Measurements from ENCODE around the gene ZNF57.
"Not testable (repeated sequence)": the region's sequence is repeated elsewhere in the genome, so short reads cannot be mapped to it uniquely, and the experiment has no call there.

Gene ZNF57

DNA sequence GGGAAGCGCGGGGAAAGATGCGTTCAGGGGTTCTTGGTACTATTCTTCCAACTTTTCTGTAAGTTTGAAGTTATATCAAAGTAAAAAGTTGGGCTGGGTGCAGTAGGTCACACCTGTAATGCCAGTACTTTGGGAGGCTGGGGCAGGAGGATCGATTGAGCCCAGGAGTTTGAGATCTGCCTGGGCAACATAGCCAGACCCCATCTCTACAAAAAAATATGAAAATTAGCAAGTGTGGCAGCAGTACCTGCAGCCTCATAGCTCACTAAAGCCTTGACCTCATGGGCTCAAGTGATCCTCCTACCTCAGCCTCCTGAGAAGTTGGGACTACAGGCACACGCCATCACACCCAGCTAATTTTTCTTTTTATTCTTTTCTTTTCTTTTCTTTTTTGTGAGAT is 56.4 kb downstream of the ZNF57 start:
- Mint-ChIP-seq H3K9me3 (no peaks in the 10 kb centered on the region), H3K27ac (no peak overlapping the region), H3K4me1 (ENCODE audit: low read depth) (peaks cover 3% of the 10 kb centered on the region), H3K27me3 (ENCODE audit: low read depth) (no peaks in the 10 kb centered on the region), H3K36me3 (ENCODE audit: low read depth) (no peaks in the 10 kb centered on the region), H3K4me3 (no peak overlapping the region)

DNA sequence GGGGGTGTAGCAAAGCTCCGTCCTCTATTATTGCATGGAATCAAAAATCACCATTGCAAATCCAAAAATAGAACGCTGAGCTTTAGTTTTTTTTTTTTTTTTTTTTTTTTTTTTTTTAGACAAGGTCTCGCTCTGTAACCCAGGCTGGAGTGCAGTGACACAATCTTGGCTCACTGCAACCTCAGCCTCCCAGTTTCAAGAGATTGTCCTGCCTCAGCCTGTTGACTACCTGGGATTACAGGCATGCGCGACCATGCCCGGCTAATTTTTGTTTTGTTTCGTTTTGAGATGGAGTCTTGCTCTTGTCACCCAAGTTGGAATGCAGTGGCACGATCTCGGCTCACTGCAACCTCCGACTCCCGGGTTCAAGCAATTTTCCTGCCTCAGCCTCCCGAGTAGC is 59.4 kb downstream of the ZNF57 start:
- no peaks in the 10 kb centered on the region for H3K36me3 Mint-ChIP-seq (ENCODE audit: low read depth)
- H3K27me3 Mint-ChIP-seq (ENCODE audit: low read depth), result no peaks in the 10 kb centered on the region
- H3K4me3 Mint-ChIP-seq, result no peak overlapping the region
- no peaks in the 10 kb centered on the region for H3K9me3 Mint-ChIP-seq
- H3K4me1 Mint-ChIP-seq (ENCODE audit: low read depth), result peaks cover 5% of the 10 kb centered on the region
- H3K27ac Mint-ChIP-seq, result no peak overlapping the region

DNA sequence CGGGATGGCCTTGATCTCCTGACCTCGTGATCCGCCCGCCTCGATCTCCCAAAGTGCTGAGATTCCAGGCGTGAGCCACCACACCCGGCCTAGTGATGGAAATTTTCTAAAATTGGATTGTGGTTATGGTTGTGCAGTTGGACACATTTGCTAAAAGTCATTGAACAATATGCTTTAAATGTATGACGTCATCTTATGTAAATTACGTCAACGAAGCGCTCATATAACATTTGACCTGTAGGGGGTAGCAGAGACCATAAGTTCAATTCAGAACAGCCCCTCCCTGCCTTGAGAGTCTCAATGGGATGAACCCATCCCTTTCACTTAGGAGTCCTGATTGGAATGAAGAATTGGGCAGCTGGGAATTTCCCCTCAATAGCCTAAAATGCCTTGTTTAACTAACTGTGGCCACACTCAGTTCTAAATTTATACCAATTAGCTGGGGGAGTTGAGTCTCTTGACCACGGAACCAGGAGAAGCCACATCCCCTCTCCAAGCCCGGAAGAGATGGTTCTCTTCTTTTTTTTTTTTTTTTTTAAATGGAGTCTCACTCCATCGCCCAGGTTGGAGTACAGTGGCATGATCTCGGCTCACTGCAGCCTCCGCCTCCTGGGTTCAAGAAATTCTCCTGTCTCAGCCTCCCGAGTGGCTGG is 61.4 kb downstream of the ZNF57 start:
- Mint-ChIP-seq H3K4me3 (no peak overlapping the region), H3K36me3 (ENCODE audit: low read depth) (no peaks in the 10 kb centered on the region), H3K9me3 (no peaks in the 10 kb centered on the region), H3K27me3 (ENCODE audit: low read depth) (no peaks in the 10 kb centered on the region), H3K27ac (no peak overlapping the region), H3K4me1 (ENCODE audit: low read depth) (peaks cover 5% of the 10 kb centered on the region)

DNA sequence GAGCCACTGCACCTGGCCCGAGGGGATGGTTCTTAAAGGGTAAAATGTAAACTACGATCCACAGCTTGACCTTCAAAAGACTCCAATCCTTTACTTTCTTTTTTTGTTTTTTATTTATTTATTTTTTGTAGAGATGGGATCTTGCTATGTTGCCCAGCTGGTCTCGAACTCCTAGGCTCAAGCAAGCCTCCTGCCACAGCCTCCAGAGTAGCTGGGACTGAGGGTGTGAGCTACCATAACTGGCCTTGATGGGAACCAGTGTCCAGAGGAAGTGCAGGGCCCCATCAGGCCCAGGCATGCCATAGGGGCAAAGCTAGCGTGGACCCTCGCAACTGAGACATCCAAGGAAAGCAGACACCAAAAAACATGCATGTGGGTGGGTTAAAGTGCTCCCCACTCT is 62.4 kb downstream of the ZNF57 start:
- H3K4me3 Mint-ChIP-seq, result no peak overlapping the region
- H3K27ac Mint-ChIP-seq, result no peak overlapping the region
- H3K27me3 Mint-ChIP-seq (ENCODE audit: low read depth), result no peaks in the 10 kb centered on the region
- H3K4me1 Mint-ChIP-seq (ENCODE audit: low read depth), result peaks cover 5% of the 10 kb centered on the region
- no peaks in the 10 kb centered on the region for H3K36me3 Mint-ChIP-seq (ENCODE audit: low read depth)
- H3K9me3 Mint-ChIP-seq, result no peaks in the 10 kb centered on the region

DNA sequence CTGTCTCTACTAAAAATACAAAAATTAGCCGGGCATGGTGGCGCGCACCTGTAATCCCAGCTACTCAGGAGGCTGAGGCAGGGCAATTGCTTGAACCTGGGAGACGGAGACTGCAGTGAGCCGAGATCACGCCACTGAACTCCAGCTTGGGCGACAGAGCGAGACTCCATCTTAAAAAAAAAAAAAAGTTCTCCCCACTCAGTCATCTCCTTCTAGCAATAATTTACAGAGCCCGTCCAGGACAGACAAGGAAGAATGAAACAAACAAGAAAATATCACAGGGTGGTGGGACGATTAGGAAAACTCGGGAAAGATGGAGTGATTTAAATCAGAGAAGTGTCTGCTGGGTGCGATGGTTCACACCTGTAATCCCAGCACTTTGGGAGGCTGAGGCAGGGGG is 62.9 kb downstream of the ZNF57 start:
- H3K4me1 Mint-ChIP-seq (ENCODE audit: low read depth); H3K4me3 Mint-ChIP-seq; H3K27ac Mint-ChIP-seq; H3K9me3 Mint-ChIP-seq; H3K36me3 Mint-ChIP-seq (ENCODE audit: low read depth); H3K27me3 Mint-ChIP-seq (ENCODE audit: low read depth): not testable (repeated sequence)

DNA sequence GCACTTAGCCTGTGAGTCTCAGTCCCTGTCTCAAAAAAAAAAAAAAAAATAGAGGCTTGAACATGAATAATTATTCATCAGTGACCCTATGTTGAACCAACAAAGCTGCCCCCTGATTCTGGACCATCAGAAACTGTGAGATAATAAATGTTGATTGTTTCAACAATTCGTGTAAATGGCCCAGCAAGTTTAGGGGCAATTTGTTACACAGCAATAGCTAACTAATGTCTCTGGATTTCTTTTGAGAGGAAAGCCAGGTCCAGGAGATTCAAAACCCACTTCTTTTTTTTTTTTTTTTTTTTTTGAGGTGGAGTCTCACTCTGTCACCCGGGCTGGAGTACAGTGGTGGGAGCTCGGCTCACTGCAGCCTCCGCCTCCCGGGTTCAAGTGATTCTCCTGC is 64.1 kb downstream of the ZNF57 start:
- H3K4me3 Mint-ChIP-seq, result no peak overlapping the region
- peaks cover 5% of the 10 kb centered on the region for H3K4me1 Mint-ChIP-seq (ENCODE audit: low read depth)
- no peaks in the 10 kb centered on the region for H3K9me3 Mint-ChIP-seq
- no peak overlapping the region for H3K27ac Mint-ChIP-seq
- no peaks in the 10 kb centered on the region for H3K36me3 Mint-ChIP-seq (ENCODE audit: low read depth)
- H3K27me3 Mint-ChIP-seq (ENCODE audit: low read depth), result no peaks in the 10 kb centered on the region

DNA sequence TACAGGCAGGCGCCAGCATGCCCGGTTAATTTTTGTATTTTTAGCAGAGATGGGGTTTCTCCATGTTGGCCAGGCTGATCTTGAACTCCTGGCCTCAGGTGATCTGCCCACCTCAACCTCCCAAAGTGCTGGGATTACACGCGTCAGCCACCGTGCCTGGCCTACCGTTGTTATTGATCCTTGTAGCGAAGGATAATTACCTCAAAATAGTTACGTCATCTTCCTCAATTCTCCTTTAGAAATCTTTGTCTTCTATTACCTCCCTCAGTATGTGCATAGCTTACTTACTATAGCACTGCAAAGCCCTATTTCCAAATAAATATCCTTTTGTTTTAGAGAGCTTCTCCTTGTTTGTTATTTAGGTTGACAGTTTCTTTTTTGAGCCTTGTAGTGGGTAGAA is 67.2 kb downstream of the ZNF57 start:
- Mint-ChIP-seq H3K27ac (no peak overlapping the region), H3K4me1 (ENCODE audit: low read depth) (no peaks in the 10 kb centered on the region), H3K27me3 (ENCODE audit: low read depth) (no peaks in the 10 kb centered on the region), H3K4me3 (no peak overlapping the region), H3K9me3 (no peaks in the 10 kb centered on the region), H3K36me3 (ENCODE audit: low read depth) (no peaks in the 10 kb centered on the region)
